B cell (primary cell): Measurements from ENCODE around the gene NUP54. TPM values are rescaled to one million over a fixed set of nuclear protein-coding genes. Genes with fewer than 3 reads are reported as not detected.

Source experiments
- ATAC-seq: fragments of 200-7000 bp; cut with Tn5 transposase; one replicate; pipeline ENCODE4 v1.10.0; 2021; ENCODE audit warnings: low read depth, mild to moderate bottlenecking, moderate number of reproducible peaks, moderate library complexity
- CTCF ChIA-PET: fragments of 350-600 bp; sonication (Branson Sonifier 250); formaldehyde crosslinking; loops from one replicate; lab custom pipeline; 2021; ENCODE audit warnings: antibody characterized with exemption, inconsistent platforms; lab: Charles Lee
- POLR2A ChIA-PET: fragments of 350-600 bp; sonication (Branson Sonifier 250); formaldehyde crosslinking; loops from one replicate; lab custom pipeline; 2021; ENCODE audit warnings: antibody characterized with exemption; lab: Charles Lee
- DNase-seq: peaks from one replicate; pipeline ENCODE4 v3.0.0; 2013
- H2AFZ ChIP-seq: 2 replicates; pipeline ENCODE4 v1.6.1; 2012; ENCODE audit warnings: mild to moderate bottlenecking, low read depth, low read length; ENCODE audit not compliant: insufficient read depth, poor library complexity, severe bottlenecking
- H3K27ac ChIP-seq, 2 donors: 1 replicate in 1 of 2; 2 replicates in 1 of 2; pipeline ENCODE4 v1.5.1; 2012 to 2013; ENCODE audit warnings: low read length in 2 of 2, mild to moderate bottlenecking in 2 of 2, moderate library complexity in 1 of 2
- H3K27me3 ChIP-seq, 4 experiments: fragments of 200-600 bp in 1 of 4; sonication (generic) in 1 of 4; replicated peaks in 1 of 4; 1 replicate in 2 of 4; 2 replicates in 2 of 4; pipeline versions ENCODE4 v1.6.1 to v1.7.0; 2013 to 2016; ENCODE audit warnings: low read length in 3 of 4, mild to moderate bottlenecking in 2 of 4, mixed read lengths in 1 of 4, moderate library complexity in 1 of 4; ENCODE audit not compliant: insufficient read depth in 4 of 4, control insufficient read depth in 3 of 4; ENCODE audit errors: control extremely low read depth in 1 of 4
- H3K36me3 ChIP-seq, 2 experiments: replicated peaks in 1 of 2; 1 replicate in 1 of 2; 2 replicates in 1 of 2; pipeline versions ENCODE4 v1.6.1 to v1.7.1; 2013; ENCODE audit warnings: low read length in 1 of 2; ENCODE audit not compliant: insufficient read depth in 2 of 2, control insufficient read depth in 1 of 2; ENCODE audit errors: control extremely low read depth in 1 of 2, extremely low read depth in 1 of 2
- H3K4me1 ChIP-seq, 2 donors: fragments of 200-600 bp in 1 of 2; sonication (generic) in 1 of 2; 1 replicate in 1 of 2; 2 replicates in 1 of 2; pipeline versions ENCODE4 v1.5.1 to v1.6.1; 2013 to 2017; ENCODE audit warnings: low read length in 2 of 2; ENCODE audit not compliant: control insufficient read depth in 2 of 2, insufficient read depth in 2 of 2
- H3K4me2 ChIP-seq: replicated peaks from 2 replicates; pipeline ENCODE3; 2012; ENCODE audit warnings: mild to moderate bottlenecking, low read depth, low read length; ENCODE audit not compliant: poor library complexity, severe bottlenecking
- H3K4me3 ChIP-seq, 5 experiments: fragments of 200-600 bp in 1 of 5; sonication (generic) in 1 of 5; 1 replicate in 3 of 5; 2 replicates in 2 of 5; pipeline versions ENCODE4 v1.5.1 to v1.7.0; 2011 to 2016; ENCODE audit warnings: low read length in 4 of 5, mild to moderate bottlenecking in 4 of 5, low read depth in 2 of 5, control low read depth in 1 of 5, moderate library complexity in 1 of 5; ENCODE audit not compliant: insufficient read depth in 1 of 5; ENCODE audit errors: control extremely low read depth in 1 of 5, extremely low read depth in 1 of 5
- H3K79me2 ChIP-seq: fragments of 200-600 bp; sonication (generic); one replicate; pipeline ENCODE4 v1.6.0; 2016; ENCODE audit warnings: low read length; ENCODE audit not compliant: control insufficient read depth, insufficient read depth
- H3K9ac ChIP-seq: fragments of 200-600 bp; sonication (generic); 2 replicates; pipeline ENCODE4 v1.6.1; 2017; ENCODE audit warnings: mild to moderate bottlenecking, low read length, moderate library complexity
- H3K9me3 ChIP-seq, 3 donors: one replicate each; pipeline versions ENCODE4 v1.6.1 to v1.7.1; 2013; ENCODE audit warnings: low read length in 2 of 3; ENCODE audit not compliant: control insufficient read depth in 2 of 3, insufficient read depth in 1 of 3; ENCODE audit errors: control extremely low read depth in 1 of 3
- H4K20me1 ChIP-seq: 2 replicates; pipeline ENCODE4 v1.6.0; 2012; ENCODE audit warnings: mild to moderate bottlenecking, low read length; ENCODE audit not compliant: insufficient read depth, control insufficient read depth, poor library complexity, severe bottlenecking
- H3K27ac Mint-ChIP-seq: one replicate; pipeline ENCODE4 v1.8.0; 2021; ENCODE audit warnings: mixed read lengths
- H3K27me3 Mint-ChIP-seq: one replicate; pipeline ENCODE4 v1.8.0; 2021; ENCODE audit warnings: mixed read lengths
- H3K4me1 Mint-ChIP-seq: one replicate; pipeline ENCODE4 v1.8.0; 2021; ENCODE audit warnings: mixed read lengths
- H3K4me3 Mint-ChIP-seq: one replicate; pipeline ENCODE4 v1.8.0; 2021; ENCODE audit warnings: mixed read lengths
- H3K9me3 Mint-ChIP-seq: one replicate; pipeline ENCODE4 v1.8.0; 2022; ENCODE audit warnings: mixed read lengths; ENCODE audit not compliant: insufficient read depth
- EZH2 ChIP-seq: IDR thresholded peaks from 2 replicates; pipeline ENCODE4 v1.6.1; 2012; ENCODE audit warnings: borderline replicate concordance, low read depth, mild to moderate bottlenecking, moderate library complexity, low read length; ENCODE audit not compliant: insufficient read depth, poor library complexity, severe bottlenecking
- WGBS: methylation state at CpG from one replicate; pipeline ENCODE4 v1.1.5; 2013; ENCODE audit warnings: missing lambda C conversion rate; ENCODE audit not compliant: insufficient coverage; 5-methylcytosine and 5-hydroxymethylcytosine counted together
- intact Hi-C: fragments of 100-400 bp; cut with micrococcal nuclease; formaldehyde crosslinking; loops from one replicate; pipeline ENCODE4 v1.10.0; 2022
- polyA plus RNA-seq: library from polyadenylated mRNA; depleted of rRNA; stranded (reverse); fragments of >200 nt; gene quantifications from 2 replicates; pipeline ENCODE4 v1.2.3, GENCODE V29; 2012
- total RNA-seq, 2 donors: library from RNA; stranded (reverse); fragments of 120-200 nt in 1 of 2; gene quantifications; 1 replicate in 1 of 2; 2 replicates in 1 of 2; pipeline versions ENCODE4 v1.2.3 to v1.2.4, GENCODE V29; 2013 to 2022
- TF ChIP-seq, protein P1 (sequence below): fragments of 200-600 bp; IDR thresholded peaks from one replicate; pipeline ENCODE4 v1.8.0; 2022; ENCODE audit warnings: antibody characterized with exemption, mild to moderate bottlenecking

NUP54 gene
- total and polyA plus RNA-seq, 2 donors (not counting 1 experiment from before 2014, with no cell fraction given) = 17.4 to 71.4 TPM

DNA sequence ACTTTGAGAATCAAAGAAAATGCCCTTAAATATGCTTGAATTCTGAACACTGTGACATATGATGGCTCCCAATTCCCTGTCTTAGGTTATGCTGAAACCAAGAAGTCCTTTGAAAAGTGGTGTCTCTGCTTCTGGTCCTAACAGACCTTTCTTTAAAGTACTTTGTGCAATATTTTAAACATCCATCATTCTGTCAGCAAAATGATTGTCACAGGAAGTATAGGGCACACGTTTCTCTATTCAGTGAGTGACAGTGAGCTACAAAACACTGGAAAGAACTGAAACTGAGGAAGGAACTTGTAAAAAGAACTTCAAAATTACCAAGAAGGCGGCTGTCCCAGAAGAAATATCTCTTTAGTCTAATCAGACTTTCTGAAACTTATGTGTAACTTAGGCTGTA lies 12.2 kb upstream of the NUP54 start:
- ATAC-seq = no peak
- Mint-ChIP-seq H3K4me3 (no peak overlapping the region), H3K27me3 (no peaks in the 10 kb centered on the region), H3K9me3 (no peaks in the 10 kb centered on the region), H3K4me1 (no peaks in the 10 kb centered on the region), H3K27ac (no peak overlapping the region)
- Histone ChIP-seq H3K9me3 (no peaks in the 10 kb centered on the region), H4K20me1 (no peaks in the 10 kb centered on the region), H3K27ac (no peak overlapping the region), H3K36me3 (peaks cover 6 to 30% of the 10 kb centered on the region in 2 experiments), H3K27me3 (no peaks in the 10 kb centered on the region), H2AFZ (no peak overlapping the region), H3K4me3 (no peak overlapping the region), H3K9ac (no peak overlapping the region), H3K4me1 (no peaks in the 10 kb centered on the region), H3K79me2 (no peaks in the 10 kb centered on the region), H3K4me2 (no peak overlapping the region)
- intact Hi-C loops = no loop called here
- TF ChIP-seq, protein P1, sequence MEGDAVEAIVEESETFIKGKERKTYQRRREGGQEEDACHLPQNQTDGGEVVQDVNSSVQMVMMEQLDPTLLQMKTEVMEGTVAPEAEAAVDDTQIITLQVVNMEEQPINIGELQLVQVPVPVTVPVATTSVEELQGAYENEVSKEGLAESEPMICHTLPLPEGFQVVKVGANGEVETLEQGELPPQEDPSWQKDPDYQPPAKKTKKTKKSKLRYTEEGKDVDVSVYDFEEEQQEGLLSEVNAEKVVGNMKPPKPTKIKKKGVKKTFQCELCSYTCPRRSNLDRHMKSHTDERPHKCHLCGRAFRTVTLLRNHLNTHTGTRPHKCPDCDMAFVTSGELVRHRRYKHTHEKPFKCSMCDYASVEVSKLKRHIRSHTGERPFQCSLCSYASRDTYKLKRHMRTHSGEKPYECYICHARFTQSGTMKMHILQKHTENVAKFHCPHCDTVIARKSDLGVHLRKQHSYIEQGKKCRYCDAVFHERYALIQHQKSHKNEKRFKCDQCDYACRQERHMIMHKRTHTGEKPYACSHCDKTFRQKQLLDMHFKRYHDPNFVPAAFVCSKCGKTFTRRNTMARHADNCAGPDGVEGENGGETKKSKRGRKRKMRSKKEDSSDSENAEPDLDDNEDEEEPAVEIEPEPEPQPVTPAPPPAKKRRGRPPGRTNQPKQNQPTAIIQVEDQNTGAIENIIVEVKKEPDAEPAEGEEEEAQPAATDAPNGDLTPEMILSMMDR = no peak
- TF ChIP-seq EZH2 = no peak
- no peak for DNase-seq
- no CpG with 5 or more reads among the region's 2 CpGs for WGBS
- CTCF ChIA-PET = interaction anchor here (1.9 kb wide), 1 partner anchor 20 kb away, joined by 11 read pairs; no protein-coding TSS in a partner anchor
- POLR2A ChIA-PET = no interaction called here

- H3K36me3 ChIP-seq = peaks cover 6 to 7% of the 10 kb centered on the region in 2 experiments
- H3K4me2 ChIP-seq = no peak overlapping the region
- ChIA-PET CTCF (interaction anchor here (1.4 kb wide), 1 partner anchor 23 kb away, joined by 9 read pairs; no protein-coding TSS in a partner anchor), POLR2A (no interaction called here)
- WGBS = 27% methylated on average over 1 of the region's 2 CpGs
- no peaks in the 10 kb centered on the region for H3K79me2 ChIP-seq
- H3K9me3 ChIP-seq = peaks cover 0 to 5% (median 0%) of the 10 kb centered on the region in 3 donors
- no peaks in the 10 kb centered on the region for H4K20me1 ChIP-seq
- H2AFZ ChIP-seq = no peak overlapping the region
- no peak overlapping the region for H3K27ac Mint-ChIP-seq
- no peak overlapping the region for H3K4me3 ChIP-seq
- ATAC-seq (no peak), DNase-seq (no peak)
- peaks cover 4% of the 10 kb centered on the region for H3K9me3 Mint-ChIP-seq
- no peaks in the 10 kb centered on the region for H3K4me1 ChIP-seq
- H3K27me3 ChIP-seq = no peaks in the 10 kb centered on the region
- intact Hi-C loops = no loop called here
- no peak overlapping the region for H3K9ac ChIP-seq
- H3K4me1 Mint-ChIP-seq = no peaks in the 10 kb centered on the region
- TF ChIP-seq, protein P1 = no peak
- TF ChIP-seq EZH2 = no peak
- no peak overlapping the region for H3K27ac ChIP-seq
- H3K4me3 Mint-ChIP-seq = no peak overlapping the region
- no peaks in the 10 kb centered on the region for H3K27me3 Mint-ChIP-seq
Measured at GRCh38 chr4:76156635-76157034, 8.4 kb upstream of the NUP54 start.
